OCI-LY7 (cell line): ENCODE measurements around the gene CELF3. TPM values are rescaled to one million over a fixed set of nuclear protein-coding genes. Genes with fewer than 3 reads are reported as not detected.
"Not testable (repeated sequence)": the region's sequence is repeated elsewhere in the genome, so short reads cannot be mapped to it uniquely, and the experiment has no call there.

ENCODE experiments used
- BruUV-seq: library from RNA; stranded (reverse); fragments of 400-500 nt; replicated peaks from 2 replicates; lab custom pipeline; 2021; lab: Mats Ljungman, UMichigan
- CTCF ChIA-PET: fragments of 300-600 bp; sonication (Branson Sonifier 250); formaldehyde crosslinking; loops from one replicate; lab custom pipeline; 2022; ENCODE audit warnings: antibody characterized with exemption; ENCODE audit not compliant: unreplicated experiment; lab: Charles Lee
- POLR2A ChIA-PET: fragments of 300-600 bp; sonication (Branson Sonifier 250); formaldehyde crosslinking; loops from one replicate; lab custom pipeline; 2022; ENCODE audit warnings: antibody characterized with exemption; lab: Charles Lee
- DNase-seq: peaks from one replicate; pipeline ENCODE4 v3.0.0-alpha.2; 2015; ENCODE audit warnings: low spot score
- H2AFZ ChIP-seq: fragments of 200-600 bp; sonication (generic), shearing (Covaris generic); 2 replicates; pipeline ENCODE4 v1.6.1; 2014; ENCODE audit warnings: mild to moderate bottlenecking, antibody characterized with exemption, low read length, moderate library complexity
- H3K27ac ChIP-seq: fragments of 200-600 bp; sonication (generic); 2 replicates; pipeline ENCODE4 v1.5.1; 2014; ENCODE audit warnings: mixed run types, low read depth, mild to moderate bottlenecking, moderate library complexity, low read length, inconsistent platforms; ENCODE audit not compliant: poor library complexity, severe bottlenecking
- H3K36me3 ChIP-seq: fragments of 200-600 bp; sonication (generic); 2 replicates; pipeline ENCODE4 v1.6.1; 2014; ENCODE audit warnings: mild to moderate bottlenecking, antibody characterized with exemption, low read length, moderate library complexity, mixed read lengths; ENCODE audit not compliant: insufficient read depth
- H3K4me1 ChIP-seq: fragments of 200-600 bp; sonication (generic); 2 replicates; pipeline ENCODE4 v1.5.1; 2014; ENCODE audit warnings: mild to moderate bottlenecking, low read length; ENCODE audit not compliant: insufficient read depth, poor library complexity, severe bottlenecking
- H3K4me2 ChIP-seq: fragments of 200-600 bp; sonication (generic); 2 replicates; pipeline ENCODE4 v1.6.1; 2014; ENCODE audit warnings: mild to moderate bottlenecking, low read length
- H3K4me3 ChIP-seq: fragments of 200-600 bp; sonication (generic); 2 replicates; pipeline ENCODE4 v1.5.1; 2014; ENCODE audit warnings: mild to moderate bottlenecking, low read depth, low read length; ENCODE audit not compliant: poor library complexity, severe bottlenecking
- H3K79me2 ChIP-seq: fragments of 200-600 bp; sonication (generic); 2 replicates; pipeline ENCODE4 v1.6.1; 2016; ENCODE audit warnings: low read depth, mild to moderate bottlenecking, low read length, moderate library complexity, mixed read lengths; ENCODE audit not compliant: insufficient read depth
- H3K9me2 ChIP-seq: fragments of 200-600 bp; sonication (generic); 2 replicates; pipeline ENCODE4 v1.6.1; 2016; ENCODE audit warnings: mild to moderate bottlenecking, low read length, mixed read lengths; ENCODE audit not compliant: insufficient read depth
- H3K9me3 ChIP-seq: fragments of 200-600 bp; sonication (generic); 2 replicates; pipeline ENCODE4 v1.6.1; 2014; ENCODE audit warnings: mild to moderate bottlenecking, mixed run types, low read length, mixed read lengths
- H4K20me1 ChIP-seq: fragments of 200-600 bp; sonication (generic); 2 replicates; pipeline ENCODE4 v1.6.1; 2014; ENCODE audit warnings: mild to moderate bottlenecking, antibody characterized with exemption, low read length, moderate library complexity, mixed read lengths; ENCODE audit not compliant: insufficient read depth
- EZH2phosphoT487 ChIP-seq: fragments of 200-600 bp; sonication (generic); IDR thresholded peaks from 2 replicates; pipeline ENCODE4 v1.6.1; 2018; ENCODE audit warnings: low read depth, borderline replicate concordance, mild to moderate bottlenecking, mixed run types, antibody characterized with exemption, low read length, moderate library complexity, mixed read lengths
- intact Hi-C: fragments of 100-400 bp; cut with micrococcal nuclease; formaldehyde crosslinking; loops from one replicate; pipeline ENCODE4 v1.10.0; 2022; ENCODE audit not compliant: unreplicated experiment
- total RNA-seq, 2 experiments: library from RNA; depleted of rRNA in 1 of 2; stranded (reverse); fragments of >200 nt in 1 of 2; shearing (Covaris generic) in 1 of 2; gene quantifications; 2 replicates each; pipeline ENCODE4 v1.2.3, GENCODE V29; 2014 to 2022
- TF ChIP-seq, protein P1 (sequence below): fragments of 200-600 bp; sonication (generic); conservative IDR thresholded peaks from 2 replicates; pipeline ENCODE4 v1.5.1; 2014; ENCODE audit warnings: mild to moderate bottlenecking, antibody characterized with exemption, low read length, moderate library complexity, mixed read lengths

CELF3 gene
- total RNA-seq, 2 experiments from 2014 or later, result not detected

DNA sequence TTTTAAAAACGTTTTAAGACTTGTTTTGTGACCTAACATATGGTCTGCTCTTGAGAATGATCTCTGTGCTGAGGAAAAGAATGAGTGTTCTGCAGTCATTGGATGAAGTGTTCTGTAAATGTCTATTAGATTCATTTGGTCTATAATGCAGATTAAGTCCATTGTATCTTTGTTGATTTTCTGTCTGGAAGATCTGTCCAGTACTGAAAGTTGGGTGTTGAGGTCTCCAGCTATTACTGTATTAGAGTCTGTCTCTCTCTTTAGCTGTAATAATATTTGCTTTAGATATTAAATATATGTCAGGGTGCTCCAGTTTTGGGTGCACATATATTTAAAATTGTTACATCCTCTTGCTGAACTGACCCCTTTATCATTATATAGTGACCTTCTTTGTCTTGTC is 43.2 kb downstream of the CELF3 start:
- POLR2A ChIA-PET, result no interaction called here
- BruUV-seq, result no TSS peak

GRCh38 chr1:151670036-151670675 is 46.4 kb downstream of the CELF3 start:
- H3K36me3 ChIP-seq, result peaks cover 40% of the 10 kb centered on the region
- CTCF ChIA-PET, H3K27ac ChIP-seq, H3K9me3 ChIP-seq, intact Hi-C loops, H3K4me2 ChIP-seq, DNase-seq, BruUV-seq, H3K4me3 ChIP-seq, H3K4me1 ChIP-seq, H2AFZ ChIP-seq, H3K79me2 ChIP-seq, H3K9me2 ChIP-seq, H4K20me1 ChIP-seq: not testable (repeated sequence)
- POLR2A ChIA-PET, result interaction anchor here (1.5 kb wide), 1 partner anchor 10 kb away, joined by 4 read pairs; no protein-coding TSS in a partner anchor

More for the DNA sequence above, 43.2 kb downstream of the CELF3 start:
- no peak for DNase-seq
- H3K4me3 ChIP-seq, result no peak overlapping the region
- no peak overlapping the region for H3K4me2 ChIP-seq
- no peaks in the 10 kb centered on the region for H3K4me1 ChIP-seq
- CTCF ChIA-PET, result no interaction called here
- H4K20me1 ChIP-seq, result no peaks in the 10 kb centered on the region
- H3K36me3 ChIP-seq, result peaks cover 29% of the 10 kb centered on the region
- peaks cover 4% of the 10 kb centered on the region; the same call in 1 of the 2 replicates for H3K9me3 ChIP-seq
- H3K27ac ChIP-seq, result no peak overlapping the region
- no peaks in the 10 kb centered on the region for H3K79me2 ChIP-seq
- H3K9me2 ChIP-seq, result no peaks in the 10 kb centered on the region
- no peak overlapping the region for H2AFZ ChIP-seq
- no peak for TF ChIP-seq EZH2phosphoT487
- TF ChIP-seq, protein P1, sequence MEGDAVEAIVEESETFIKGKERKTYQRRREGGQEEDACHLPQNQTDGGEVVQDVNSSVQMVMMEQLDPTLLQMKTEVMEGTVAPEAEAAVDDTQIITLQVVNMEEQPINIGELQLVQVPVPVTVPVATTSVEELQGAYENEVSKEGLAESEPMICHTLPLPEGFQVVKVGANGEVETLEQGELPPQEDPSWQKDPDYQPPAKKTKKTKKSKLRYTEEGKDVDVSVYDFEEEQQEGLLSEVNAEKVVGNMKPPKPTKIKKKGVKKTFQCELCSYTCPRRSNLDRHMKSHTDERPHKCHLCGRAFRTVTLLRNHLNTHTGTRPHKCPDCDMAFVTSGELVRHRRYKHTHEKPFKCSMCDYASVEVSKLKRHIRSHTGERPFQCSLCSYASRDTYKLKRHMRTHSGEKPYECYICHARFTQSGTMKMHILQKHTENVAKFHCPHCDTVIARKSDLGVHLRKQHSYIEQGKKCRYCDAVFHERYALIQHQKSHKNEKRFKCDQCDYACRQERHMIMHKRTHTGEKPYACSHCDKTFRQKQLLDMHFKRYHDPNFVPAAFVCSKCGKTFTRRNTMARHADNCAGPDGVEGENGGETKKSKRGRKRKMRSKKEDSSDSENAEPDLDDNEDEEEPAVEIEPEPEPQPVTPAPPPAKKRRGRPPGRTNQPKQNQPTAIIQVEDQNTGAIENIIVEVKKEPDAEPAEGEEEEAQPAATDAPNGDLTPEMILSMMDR, result no peak
- intact Hi-C loops, result no loop called here

GRCh38 chr1:151668090-151668489 is 48.5 kb downstream of the CELF3 start:
- no peak for DNase-seq
- H2AFZ ChIP-seq, result no peak overlapping the region
- no peak overlapping the region for H3K4me3 ChIP-seq
- TF ChIP-seq, protein P1, result no peak
- TF ChIP-seq EZH2phosphoT487, result no peak
- BruUV-seq, result no TSS peak
- no peaks in the 10 kb centered on the region for H3K79me2 ChIP-seq
- H3K9me3 ChIP-seq, result peaks cover 4% of the 10 kb centered on the region; the same call in 1 of the 2 replicates
- ChIA-PET CTCF (no interaction called here), POLR2A (interaction anchor here (0.6 to 1.7 kb wide), 2 partner anchors 13 to 39 kb away, joined by 3 read pairs; no protein-coding TSS in a partner anchor)
- intact Hi-C loops, result no loop called here
- H3K9me2 ChIP-seq, result no peaks in the 10 kb centered on the region
- H3K4me2 ChIP-seq, result no peak overlapping the region
- no peak overlapping the region for H3K27ac ChIP-seq
- peaks cover 51% of the 10 kb centered on the region for H3K36me3 ChIP-seq
- H4K20me1 ChIP-seq, result no peaks in the 10 kb centered on the region
- no peaks in the 10 kb centered on the region for H3K4me1 ChIP-seq
